Measurements from ENCODE around the gene GPRC5B.

The GPRC5B gene

DNA sequence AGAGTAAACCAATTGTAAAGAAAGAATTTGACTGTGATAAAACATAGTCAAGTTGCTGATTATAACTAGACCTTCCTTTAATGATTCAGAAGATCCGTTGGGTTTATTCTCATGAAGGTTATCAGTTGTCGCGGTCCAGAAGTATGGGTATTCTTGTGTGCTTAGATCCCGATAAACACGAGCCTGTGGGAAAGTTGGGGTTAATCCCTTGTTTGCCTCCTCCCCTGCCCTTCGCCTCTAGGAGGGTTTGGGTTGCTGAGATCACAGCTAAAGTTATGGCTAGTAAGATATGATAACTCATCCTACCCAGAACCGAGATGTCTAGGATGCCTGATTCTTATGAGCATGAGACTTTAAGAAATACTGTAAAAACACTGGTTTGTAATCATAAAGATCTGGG, 66.8 kb downstream of the GPRC5B start:
- TF ChIP-seq, protein P1, sequence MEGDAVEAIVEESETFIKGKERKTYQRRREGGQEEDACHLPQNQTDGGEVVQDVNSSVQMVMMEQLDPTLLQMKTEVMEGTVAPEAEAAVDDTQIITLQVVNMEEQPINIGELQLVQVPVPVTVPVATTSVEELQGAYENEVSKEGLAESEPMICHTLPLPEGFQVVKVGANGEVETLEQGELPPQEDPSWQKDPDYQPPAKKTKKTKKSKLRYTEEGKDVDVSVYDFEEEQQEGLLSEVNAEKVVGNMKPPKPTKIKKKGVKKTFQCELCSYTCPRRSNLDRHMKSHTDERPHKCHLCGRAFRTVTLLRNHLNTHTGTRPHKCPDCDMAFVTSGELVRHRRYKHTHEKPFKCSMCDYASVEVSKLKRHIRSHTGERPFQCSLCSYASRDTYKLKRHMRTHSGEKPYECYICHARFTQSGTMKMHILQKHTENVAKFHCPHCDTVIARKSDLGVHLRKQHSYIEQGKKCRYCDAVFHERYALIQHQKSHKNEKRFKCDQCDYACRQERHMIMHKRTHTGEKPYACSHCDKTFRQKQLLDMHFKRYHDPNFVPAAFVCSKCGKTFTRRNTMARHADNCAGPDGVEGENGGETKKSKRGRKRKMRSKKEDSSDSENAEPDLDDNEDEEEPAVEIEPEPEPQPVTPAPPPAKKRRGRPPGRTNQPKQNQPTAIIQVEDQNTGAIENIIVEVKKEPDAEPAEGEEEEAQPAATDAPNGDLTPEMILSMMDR (IDR thresholded peaks at IDR 0.05): no peak

DNA sequence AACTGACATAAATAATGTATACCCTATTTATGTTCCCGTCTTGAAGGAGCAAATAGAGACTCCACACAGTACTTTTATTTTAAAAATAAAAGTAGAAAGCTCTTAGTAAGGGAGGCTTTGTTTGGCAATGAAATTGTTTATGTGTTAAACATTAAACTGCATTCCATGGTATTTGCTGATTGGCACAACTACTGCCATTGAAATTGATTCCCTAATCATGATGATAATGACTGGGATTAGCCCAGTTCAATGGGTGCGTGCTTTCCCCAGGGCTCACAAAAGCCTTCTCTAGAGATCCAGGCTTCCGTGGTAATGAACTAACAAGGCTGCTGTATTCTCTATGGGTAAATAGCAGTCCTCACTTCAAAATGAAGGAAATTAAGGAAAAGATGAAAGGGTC, 67.5 kb downstream of the GPRC5B start:
- TF ChIP-seq, protein P1 (IDR thresholded peaks at IDR 0.05): no peak

DNA sequence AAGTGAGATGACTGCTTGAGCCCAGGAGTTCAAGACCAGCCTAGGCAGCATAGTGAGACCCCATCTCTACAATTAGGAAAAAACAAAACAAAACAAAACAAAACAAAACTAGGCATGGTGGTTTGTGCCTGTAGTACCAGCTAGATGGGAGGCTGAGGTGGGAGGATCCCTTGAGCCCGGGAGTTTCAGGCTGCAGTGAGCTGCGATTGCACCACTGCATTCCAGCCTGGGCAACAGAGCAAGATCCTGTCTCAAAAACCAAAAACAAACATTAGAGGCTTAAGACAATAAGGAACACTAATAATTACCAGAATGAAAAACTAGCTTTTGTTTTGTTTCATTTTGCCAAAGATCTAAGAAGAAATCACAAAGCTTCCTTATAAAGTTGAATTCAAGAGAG, 69.2 kb downstream of the GPRC5B start:
- TF ChIP-seq, protein P1 (IDR thresholded peaks at IDR 0.05): no peak

DNA sequence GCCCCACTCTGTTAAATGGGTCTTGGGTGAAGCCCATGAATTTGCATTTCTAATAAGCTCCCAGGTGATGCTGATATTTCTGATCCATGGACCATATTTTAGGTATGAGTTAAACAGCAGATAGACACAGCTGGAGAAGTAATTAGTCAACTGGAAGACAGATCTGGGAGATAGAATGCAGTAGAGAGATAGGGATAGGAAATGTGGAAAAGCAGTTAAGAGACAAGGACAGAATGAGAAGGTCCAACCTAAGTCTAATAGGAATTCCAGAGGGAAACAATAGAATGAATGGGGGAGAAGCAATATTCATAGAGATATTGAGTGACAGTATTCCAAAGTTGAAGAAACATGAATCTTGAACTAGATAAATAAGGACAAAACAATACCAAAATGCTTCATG, 71.7 kb downstream of the GPRC5B start:
- TF ChIP-seq, protein P1 (IDR thresholded peaks at IDR 0.05): no peak

DNA sequence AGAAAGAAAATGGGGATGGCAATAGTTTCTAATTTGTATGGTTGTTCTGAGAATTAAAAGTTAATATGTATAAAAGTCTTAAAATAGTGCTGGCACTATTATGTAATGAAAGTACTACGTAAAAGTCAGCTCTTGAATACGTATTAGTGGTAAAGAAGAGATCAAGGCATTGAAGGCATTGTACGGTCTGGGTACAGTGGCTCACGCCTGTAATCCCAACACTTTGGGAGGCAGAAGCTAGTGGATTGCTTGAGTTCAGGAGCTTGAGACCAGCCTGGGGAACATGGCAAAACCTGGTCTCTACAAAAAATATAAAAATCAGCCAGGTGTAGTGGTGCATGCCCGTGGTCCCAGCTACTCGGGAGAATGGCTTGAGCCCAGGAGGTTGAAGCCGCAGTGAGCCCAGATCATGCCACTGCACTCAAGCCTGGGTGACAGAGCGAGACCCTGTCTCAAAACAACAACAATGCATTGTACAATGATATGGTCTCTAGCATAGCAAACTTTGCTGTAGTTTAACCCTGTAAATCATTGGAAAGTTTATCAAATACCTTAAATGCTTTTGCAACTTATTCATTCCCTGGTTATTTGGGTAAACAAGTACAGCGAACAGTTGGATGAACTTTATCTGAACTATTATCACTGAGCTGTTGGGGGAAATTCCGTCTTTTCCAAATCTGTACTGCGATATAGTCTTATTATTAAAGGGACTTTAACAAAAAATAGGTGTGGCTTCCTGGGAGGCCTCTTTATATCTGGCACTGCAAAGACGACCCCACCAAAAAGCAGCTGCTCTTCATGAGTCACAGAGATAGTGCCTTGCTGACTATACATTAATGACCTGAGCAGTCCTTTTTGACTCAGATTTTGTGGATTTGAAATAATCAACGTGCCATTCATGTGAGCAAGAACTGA, 73.6 kb downstream of the GPRC5B start:
- TF ChIP-seq, protein P1 (IDR thresholded peaks at IDR 0.05): no peak

DNA sequence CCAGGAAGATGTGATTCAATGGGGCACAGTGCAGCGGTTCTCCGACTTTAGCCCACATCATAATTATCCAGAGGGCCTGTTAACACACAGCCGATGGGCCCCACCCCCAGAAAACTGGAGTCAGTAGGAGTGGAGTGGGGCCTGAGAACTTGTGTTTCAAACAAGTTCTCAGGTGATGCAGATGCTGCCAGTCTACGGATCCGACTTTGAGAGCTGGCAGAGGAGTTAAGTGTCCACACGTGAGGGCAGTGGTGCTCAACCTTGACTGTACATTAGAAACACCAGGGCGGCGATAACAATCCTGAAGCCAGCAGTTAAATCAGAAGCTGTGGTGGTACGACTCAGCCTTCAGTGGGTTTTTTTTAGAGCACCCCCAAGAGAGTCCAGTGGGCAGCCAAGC, 75.0 kb downstream of the GPRC5B start:
- TF ChIP-seq, protein P1 (IDR thresholded peaks at IDR 0.05): no peak

DNA sequence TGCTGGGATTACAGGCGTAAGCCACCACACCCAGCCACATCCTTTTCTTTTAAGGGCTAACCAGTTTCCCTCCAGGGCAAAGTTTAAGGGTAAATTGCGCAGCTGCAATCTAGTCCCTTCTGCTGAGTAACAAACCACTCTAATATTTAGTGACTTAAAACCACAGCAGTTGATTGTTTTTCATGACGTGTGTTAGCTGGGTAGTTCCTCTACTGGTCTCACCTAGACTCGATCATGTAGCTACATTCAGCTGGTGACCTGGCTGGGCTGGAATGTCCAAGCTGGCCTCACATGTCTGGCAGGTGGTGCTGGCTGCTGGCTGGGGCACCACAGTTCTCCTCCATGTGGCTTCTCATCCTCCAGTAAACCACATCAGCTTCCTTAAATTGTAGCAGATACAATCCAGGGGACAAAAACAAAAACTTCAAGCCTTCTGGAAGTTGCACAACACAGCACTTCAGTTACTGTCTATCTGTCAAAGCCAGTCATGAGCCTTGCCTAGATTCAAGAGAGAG, 75.5 kb downstream of the GPRC5B start:
- TF ChIP-seq, protein P1 (IDR thresholded peaks at IDR 0.05): no peak

Data from LNCAP (cell line).